GM12878 (cell line): ENCODE data around the gene NOTCH1. TPM values are rescaled to one million over a fixed set of nuclear protein-coding genes. Genes with fewer than 3 reads are reported as not detected.

Experiments
- ATAC-seq: fragments of 200-7000 bp; cut with Tn5 transposase; 3 replicates; pipeline ENCODE4 v1.9.1; 2020; ENCODE audit warnings: mild to moderate bottlenecking, moderate library complexity
- BruUV-seq: library from RNA; stranded (reverse); fragments of 400-500 nt; replicated peaks from 2 replicates; lab custom pipeline; 2021; lab: Mats Ljungman, UMichigan
- CTCF ChIA-PET: fragments of 300-600 bp; sonication (Branson Sonifier 250); formaldehyde crosslinking; extraction: SDS; loops from one replicate; lab custom pipeline; 2021; ENCODE audit warnings: inconsistent platforms; lab: Yijun Ruan, JAX
- POLR2A ChIA-PET: fragments of 350-600 bp; formaldehyde crosslinking; extraction: SDS; loops from one replicate; lab custom pipeline; 2021; ENCODE audit warnings: inconsistent platforms; lab: Charles Lee
- RAD21 ChIA-PET: fragments of 300-600 bp; sonication (Branson Sonifier 250); formaldehyde crosslinking; loops from one replicate; lab custom pipeline; 2023; ENCODE audit warnings: antibody characterized with exemption; ENCODE audit not compliant: unreplicated experiment; lab: Charles Lee
- SMC1A ChIA-PET: fragments of 300-600 bp; sonication (Branson Sonifier 250); formaldehyde crosslinking; loops from one replicate; lab custom pipeline; 2023; ENCODE audit not compliant: unreplicated experiment, uncharacterized antibody; lab: Charles Lee
- DNase-seq: peaks from one replicate; pipeline ENCODE4 v3.0.0-alpha.2; 2011; ENCODE audit warnings: low read depth, low spot score
- FAIRE-seq: peaks from 3 replicates; lab custom pipeline; 2011; peaks lifted over from hg19 to GRCh38; lab: Jason Lieb, UNC
- H2AFZ ChIP-seq: 2 replicates; pipeline ENCODE4 v1.6.0; 2011; ENCODE audit warnings: low read depth, low read length, control low read depth; ENCODE audit not compliant: control insufficient read depth
- H3K27ac ChIP-seq: 2 replicates; pipeline ENCODE4 v1.5.1; 2011; ENCODE audit warnings: control low read depth; ENCODE audit not compliant: control insufficient read depth, insufficient read depth
- H3K27me3 ChIP-seq, 2 experiments: replicated peaks in 1 of 2; 2 replicates each; pipeline versions ENCODE4 v1.6.0 to v1.6.1; 2011; ENCODE audit warnings: low read length in 1 of 2; ENCODE audit not compliant: control insufficient read depth in 2 of 2, insufficient read depth in 2 of 2
- H3K36me3 ChIP-seq, 2 experiments: 2 replicates each; pipeline ENCODE4 v1.5.1; 2011; ENCODE audit warnings: low read length in 1 of 2; ENCODE audit not compliant: control insufficient read depth in 2 of 2, insufficient read depth in 2 of 2
- H3K4me1 ChIP-seq: 2 replicates; pipeline ENCODE4 v1.6.1; 2011; ENCODE audit warnings: mild to moderate bottlenecking, low read length, moderate library complexity, mixed read lengths; ENCODE audit not compliant: control insufficient read depth, insufficient read depth
- H3K4me2 ChIP-seq: 2 replicates; pipeline ENCODE4 v1.6.0; 2011; ENCODE audit warnings: control low read depth; ENCODE audit not compliant: control insufficient read depth, insufficient read depth
- H3K4me3 ChIP-seq: fragments of 200-600 bp; sonication (generic); 2 replicates; pipeline ENCODE4 v1.5.1; 2016
- H3K79me2 ChIP-seq: 2 replicates; pipeline ENCODE4 v1.6.0; 2011; ENCODE audit warnings: low read length; ENCODE audit not compliant: control insufficient read depth, insufficient read depth
- H3K9ac ChIP-seq: 2 replicates; pipeline ENCODE4 v1.8.0; 2011; ENCODE audit warnings: low read length, control low read depth, mixed read lengths; ENCODE audit not compliant: control insufficient read depth, insufficient read depth
- H3K9me3 ChIP-seq: replicated peaks from 3 replicates; pipeline ENCODE4 v1.5.1; 2011; ENCODE audit warnings: mild to moderate bottlenecking, low read length; ENCODE audit not compliant: control insufficient read depth, insufficient read depth
- H4K20me1 ChIP-seq: 2 replicates; pipeline ENCODE4 v1.6.0; 2011; ENCODE audit not compliant: control insufficient read depth, insufficient read depth
- CBFB ChIP-seq: IDR thresholded peaks from 2 replicates; pipeline ENCODE4 v1.6.1; 2016; ENCODE audit warnings: antibody characterized with exemption, low read depth
- EZH2 ChIP-seq: IDR thresholded peaks from 2 replicates; pipeline ENCODE4 v1.6.1; 2012; ENCODE audit warnings: low read depth, mild to moderate bottlenecking, control low read depth, inconsistent platforms, low read length, borderline replicate concordance; ENCODE audit not compliant: control insufficient read depth
- GATAD2B ChIP-seq: fragments of 450-650 bp; conservative IDR thresholded peaks from 2 replicates; pipeline ENCODE4 v1.6.1; 2017; ENCODE audit warnings: low read depth, mild to moderate bottlenecking, moderate library complexity
- MAX ChIP-seq: IDR thresholded peaks from 2 replicates; pipeline ENCODE4 v1.6.1; 2012; ENCODE audit warnings: low read depth, low read length, improper control_type of control experiment
- NKRF ChIP-seq: fragments of 450-650 bp; conservative IDR thresholded peaks from 2 replicates; pipeline ENCODE4 v1.6.1; 2017; ENCODE audit warnings: mild to moderate bottlenecking, moderate library complexity
- NR2F1 ChIP-seq: fragments of 450-650 bp; conservative IDR thresholded peaks from 2 replicates; pipeline ENCODE4 v1.6.1; 2017; ENCODE audit warnings: mild to moderate bottlenecking
- SPI1 ChIP-seq: IDR thresholded peaks from 2 replicates; pipeline ENCODE4 v1.6.1; 2011; ENCODE audit warnings: low read depth, mild to moderate bottlenecking, low read length, moderate library complexity, borderline replicate concordance; ENCODE audit not compliant: insufficient read depth
- SUZ12 ChIP-seq: fragments of 200-600 bp; sonication (generic); IDR thresholded peaks from one replicate; pipeline ENCODE4 v1.6.1; 2018; ENCODE audit warnings: antibody characterized with exemption, mild to moderate bottlenecking; ENCODE audit not compliant: unreplicated experiment
- TARDBP ChIP-seq: IDR thresholded peaks from 2 replicates; pipeline ENCODE4 v1.6.1; 2016; ENCODE audit warnings: borderline replicate concordance
- ZNF207 ChIP-seq: fragments of 450-650 bp; IDR thresholded peaks from 2 replicates; pipeline ENCODE4 v1.6.1; 2014; ENCODE audit warnings: antibody characterized with exemption, mild to moderate bottlenecking, borderline replicate concordance
- WGBS: methylation state at CpG from one replicate; pipeline ENCODE4 v1.1.6; 2016; ENCODE audit warnings: low lambda C conversion rate; ENCODE audit not compliant: insufficient replicate concordance, insufficient coverage; ENCODE audit errors: missing lambda C conversion rate; 5-methylcytosine and 5-hydroxymethylcytosine counted together
- in situ Hi-C: fragments of 300-500 bp; cut with MboI; formaldehyde crosslinking; loops from 9 replicates; pipeline ENCODE4 v1.14.3; 2018; ENCODE audit warnings: mixed read lengths
- intact Hi-C: fragments of 100-400 bp; cut with micrococcal nuclease; formaldehyde crosslinking; loops from one replicate; pipeline ENCODE4 v1.14.2; 2022; ENCODE audit not compliant: unreplicated experiment
- polyA plus RNA-seq, 11 experiments: library from polyadenylated mRNA; depleted of rRNA in 4 of 11; unstranded in 6 of 11; stranded (reverse) in 5 of 11; fragments of >200 nt; fragmentation: Nextera tagmentation in 4 of 11; fragmentation: Illumina TruSeq in 1 of 11; extraction: Ambion mirVana in 4 of 11; extraction: Trizol in 1 of 11; gene quantifications; 1 replicate in 1 of 11; 2 replicates in 10 of 11; pipeline versions ENCODE4 v1.2.1 to v1.2.3, GENCODE V29; 2011 to 2016; ENCODE audit warnings: inconsistent platforms in 2 of 11, missing spikeins in 2 of 11, low read depth in 1 of 11
- total RNA-seq, 4 experiments: library from RNA; depleted of rRNA in 3 of 4; stranded (reverse); fragments of >200 nt in 3 of 4; fragmentation: Illumina TruSeq in 1 of 4; extraction: Trizol in 1 of 4; gene quantifications; 2 replicates each; pipeline versions ENCODE4 v1.2.1 to v1.2.3, GENCODE V29; 2013 to 2021

Gene NOTCH1
- total and polyA plus RNA-seq, 10 of the 15 experiments (the other 5 are each of a cell fraction or from before 2014, with no cell fraction given), result 0.02 to 40.0 (median 3.7) TPM

DNA sequence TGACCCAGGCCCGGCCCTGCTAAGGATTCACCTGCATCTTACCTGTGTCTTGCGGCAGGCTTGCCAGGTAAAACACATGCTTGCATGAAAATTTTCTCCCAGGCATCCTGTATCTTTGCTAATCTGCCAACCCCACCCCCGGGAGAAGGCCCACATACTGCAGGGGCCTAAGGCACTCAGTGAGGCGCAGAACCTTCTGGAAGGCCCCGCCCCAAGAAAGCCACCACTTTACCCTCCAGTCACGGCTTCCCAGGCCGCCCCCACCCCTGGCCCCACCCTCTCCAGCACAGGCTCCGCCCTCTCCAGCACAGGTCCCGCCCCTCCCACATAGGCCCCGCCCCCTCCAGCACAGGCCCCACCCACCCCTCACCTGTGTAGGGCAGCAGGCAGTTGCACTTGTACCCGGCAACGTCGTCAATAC lies 33.2 kb downstream of the NOTCH1 start:
- intact Hi-C loops, result no loop called here
- no TSS peak for BruUV-seq
- WGBS, result 79% methylated on average over 13 of the region's 13 CpGs

More for the DNA sequence above, 33.2 kb downstream of the NOTCH1 start:
- H4K20me1 ChIP-seq, result no peaks in the 10 kb centered on the region
- no peak overlapping the region for H3K9ac ChIP-seq
- H3K79me2 ChIP-seq, result no peaks in the 10 kb centered on the region
- DNase-seq, result no peak
- H3K36me3 ChIP-seq, result peaks cover 2 to 71% of the 10 kb centered on the region in 2 experiments; a peak in 3 of 4 replicates
- H3K9me3 ChIP-seq, result no peaks in the 10 kb centered on the region
- no peak overlapping the region for H3K27ac ChIP-seq
- no peak overlapping the region for H2AFZ ChIP-seq
- no peak for TF ChIP-seq CBFB
- no peak for TF ChIP-seq SUZ12
- no peak for TF ChIP-seq MAX
- TF ChIP-seq EZH2, result no peak
- no peak for TF ChIP-seq SPI1
- no peak for TF ChIP-seq TARDBP
- TF ChIP-seq ZNF207, result no peak
- no peak for TF ChIP-seq NR2F1
- no peak for TF ChIP-seq NKRF
- TF ChIP-seq GATAD2B, result no peak
- SMC1A ChIA-PET, result no interaction called here
- no peaks in the 10 kb centered on the region for H3K4me1 ChIP-seq
- CTCF ChIA-PET, result no interaction called here
- H3K27me3 ChIP-seq, result no peaks in the 10 kb centered on the region
- in situ Hi-C loops, result no loop called here
- H3K4me3 ChIP-seq, result no peak overlapping the region
- POLR2A ChIA-PET, result no interaction called here
- H3K4me2 ChIP-seq, result no peak overlapping the region
- ATAC-seq, result peak; percentile 85
- no peak for FAIRE-seq
- RAD21 ChIA-PET, result no interaction called here
